HAP-1 (cell line): ENCODE measurements around the gene RPRD1B.

Source experiments
- DNase-seq, 2 experiments: peaks; one replicate each; pipeline ENCODE4 v3.0.0-alpha.2; 2016 to 2020; ENCODE audit warnings: low spot score in 2 of 2
- H3K27me3 ChIP-seq: fragments of 250-450 bp; sonication (Bioruptor Pico); 2 replicates; pipeline ENCODE4 v1.5.1; 2020; ENCODE audit warnings: low read depth, mild to moderate bottlenecking, moderate library complexity
- H3K36me3 ChIP-seq: fragments of 250-450 bp; sonication (Bioruptor Pico); replicated peaks from 2 replicates; pipeline ENCODE4 v1.5.1; 2020; ENCODE audit warnings: mild to moderate bottlenecking
- H3K4me1 ChIP-seq: fragments of 250-450 bp; sonication (Bioruptor Pico); 2 replicates; pipeline ENCODE4 v1.5.1; 2020; ENCODE audit warnings: mild to moderate bottlenecking
- H3K4me3 ChIP-seq: fragments of 250-450 bp; sonication (Bioruptor Pico); 2 replicates; pipeline ENCODE4 v1.5.1; 2020; ENCODE audit warnings: mild to moderate bottlenecking, moderate library complexity
- H3K9me3 ChIP-seq: fragments of 250-450 bp; sonication (Bioruptor Pico); 2 replicates; pipeline ENCODE4 v1.5.1; 2020; ENCODE audit warnings: mild to moderate bottlenecking, moderate library complexity
- in situ Hi-C: fragments of 300-500 bp; cut with MboI; formaldehyde crosslinking; loops from 3 replicates; pipeline ENCODE4 v1.14.3; 2020; ENCODE audit warnings: low sequenced_read_pairs, inconsistent platforms, mixed read lengths

The RPRD1B gene

DNA sequence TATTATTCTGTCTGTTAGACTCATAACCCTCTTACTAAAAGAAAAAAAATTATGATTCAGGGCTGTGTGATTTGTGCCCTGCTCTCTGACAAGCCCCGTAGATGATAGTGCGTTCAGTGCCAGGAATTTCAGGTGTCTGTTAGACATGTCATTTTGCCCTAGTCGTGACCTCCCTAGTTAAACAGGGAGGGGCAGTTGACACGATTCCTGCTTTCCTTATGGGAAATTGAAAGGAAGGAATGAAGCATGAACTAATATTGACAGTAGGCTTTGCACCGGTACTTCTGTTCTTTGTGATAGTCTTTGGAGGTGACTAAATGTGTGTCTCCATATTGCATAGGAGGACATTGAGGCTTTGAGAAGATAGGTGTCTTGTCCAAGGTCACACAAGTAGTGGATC, 26.3 kb downstream of the RPRD1B start:
- Histone ChIP-seq H3K4me1 (no peaks in the 10 kb centered on the region), H3K9me3 (peaks cover 3% of the 10 kb centered on the region; the same call in 1 of the 2 replicates), H3K36me3 (peaks cover 66% of the 10 kb centered on the region), H3K27me3 (no peaks in the 10 kb centered on the region), H3K4me3 (no peak overlapping the region)
- no peak for DNase-seq
- in situ Hi-C loops, result loop anchor here (5.0 to 25.0 kb wide), 3 partner anchors 102 to 355 kb away; partner anchors contain the start of gene TGM2

DNA sequence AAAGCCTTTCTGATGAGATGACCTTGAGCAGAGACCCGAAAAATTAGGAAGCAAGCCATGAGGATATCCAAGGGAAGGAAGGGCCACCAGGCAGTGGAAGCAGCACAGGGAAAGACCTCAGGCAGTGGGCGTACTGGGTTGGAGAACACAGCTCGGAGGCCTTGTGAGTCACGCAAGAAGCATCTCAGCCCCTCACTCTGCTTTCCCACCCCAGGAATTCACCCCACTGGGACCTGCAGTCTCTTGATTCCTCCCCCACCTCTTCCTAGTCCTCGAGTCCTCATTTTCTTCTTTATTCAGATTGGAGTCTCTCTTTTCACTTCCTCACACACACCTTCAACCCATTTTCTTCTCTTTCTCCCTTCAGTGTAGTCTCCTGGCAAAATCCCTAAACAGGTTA, 27.0 kb downstream of the RPRD1B start:
- H3K4me3 ChIP-seq, result no peak overlapping the region
- peaks cover 3% of the 10 kb centered on the region; the same call in 1 of the 2 replicates for H3K9me3 ChIP-seq
- no peaks in the 10 kb centered on the region for H3K4me1 ChIP-seq
- peaks cover 70% of the 10 kb centered on the region for H3K36me3 ChIP-seq
- in situ Hi-C loops, result loop anchor here (25.0 kb wide), 1 partner anchor 102 kb away; the partner anchor contains the start of gene TGM2
- no peaks in the 10 kb centered on the region for H3K27me3 ChIP-seq
- no peak for DNase-seq

DNA sequence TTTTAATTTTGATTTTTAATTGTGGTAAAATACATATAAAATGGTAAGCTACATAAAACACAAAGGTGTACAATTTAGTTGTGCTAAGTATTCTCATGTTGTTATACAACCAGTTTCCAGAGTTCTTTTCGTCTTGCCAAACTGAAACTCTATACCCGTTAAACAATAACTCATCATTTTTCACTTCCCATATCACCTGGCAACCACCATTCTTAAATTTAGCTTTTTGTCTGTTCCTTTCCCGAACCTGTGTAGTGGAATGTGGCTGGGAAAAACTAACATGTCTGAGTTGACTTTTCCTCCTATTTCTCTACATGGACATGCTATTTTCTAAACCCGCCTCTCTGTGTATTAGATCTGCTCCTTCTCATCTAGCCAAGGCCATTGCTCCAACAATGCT, 27.6 kb downstream of the RPRD1B start:
- Histone ChIP-seq H3K36me3 (peaks cover 76% of the 10 kb centered on the region), H3K4me1 (no peaks in the 10 kb centered on the region), H3K27me3 (no peaks in the 10 kb centered on the region), H3K9me3 (peaks cover 3% of the 10 kb centered on the region; the same call in 1 of the 2 replicates), H3K4me3 (no peak overlapping the region)
- in situ Hi-C loops, result loop anchor here (25.0 kb wide), 1 partner anchor 101 kb away; the partner anchor contains the start of gene TGM2
- no peak for DNase-seq

- in situ Hi-C loops, result loop anchor here (25.0 kb wide), 1 partner anchor 99 kb away; the partner anchor contains the start of gene TGM2
- Histone ChIP-seq H3K27me3 (no peaks in the 10 kb centered on the region), H3K4me3 (no peak overlapping the region), H3K36me3 (peaks cover 87% of the 10 kb centered on the region), H3K9me3 (peaks cover 2% of the 10 kb centered on the region; the same call in 1 of the 2 replicates), H3K4me1 (no peaks in the 10 kb centered on the region)
- no peak for DNase-seq
These were observed 29.3 kb downstream of the RPRD1B start for GRCh38 chr20:38062890-38063289.

- Histone ChIP-seq H3K27me3 (no peaks in the 10 kb centered on the region), H3K4me3 (no peak overlapping the region), H3K9me3 (no peaks in the 10 kb centered on the region), H3K4me1 (no peaks in the 10 kb centered on the region), H3K36me3 (peaks cover 87% of the 10 kb centered on the region)
- DNase-seq, result no peak
- in situ Hi-C loops, result loop anchor here (25.0 kb wide), 1 partner anchor 98 kb away; the partner anchor contains the start of gene TGM2
These were observed 30.5 kb downstream of the RPRD1B start for GRCh38 chr20:38063911-38064530.

- no peak for DNase-seq
- Histone ChIP-seq H3K36me3 (peaks cover 86% of the 10 kb centered on the region), H3K27me3 (no peaks in the 10 kb centered on the region), H3K9me3 (no peaks in the 10 kb centered on the region), H3K4me3 (no peak overlapping the region), H3K4me1 (no peaks in the 10 kb centered on the region)
- in situ Hi-C loops, result loop anchor here (25.0 kb wide), 1 partner anchor 96 kb away; the partner anchor contains the start of gene TGM2
These were observed 32.3 kb downstream of the RPRD1B start for GRCh38 chr20:38065764-38066375.

- Histone ChIP-seq H3K9me3 (no peaks in the 10 kb centered on the region), H3K36me3 (peaks cover 88% of the 10 kb centered on the region), H3K4me3 (no peak overlapping the region), H3K4me1 (no peaks in the 10 kb centered on the region), H3K27me3 (no peaks in the 10 kb centered on the region)
- no peak for DNase-seq
- in situ Hi-C loops, result loop anchor here (25.0 kb wide), 1 partner anchor 95 kb away; the partner anchor contains the start of gene TGM2
These were observed 33.6 kb downstream of the RPRD1B start for GRCh38 chr20:38066969-38067716.

GRCh38 chr20:38067717-38068365, 34.3 kb downstream of the RPRD1B start:
- DNase-seq, result no peak
- in situ Hi-C loops, result loop anchor here (25.0 kb wide), 1 partner anchor 94 kb away; the partner anchor contains the start of gene TGM2
- Histone ChIP-seq H3K9me3 (no peaks in the 10 kb centered on the region), H3K4me3 (no peak overlapping the region), H3K4me1 (no peaks in the 10 kb centered on the region), H3K36me3 (peaks cover 89% of the 10 kb centered on the region), H3K27me3 (no peaks in the 10 kb centered on the region)

DNA sequence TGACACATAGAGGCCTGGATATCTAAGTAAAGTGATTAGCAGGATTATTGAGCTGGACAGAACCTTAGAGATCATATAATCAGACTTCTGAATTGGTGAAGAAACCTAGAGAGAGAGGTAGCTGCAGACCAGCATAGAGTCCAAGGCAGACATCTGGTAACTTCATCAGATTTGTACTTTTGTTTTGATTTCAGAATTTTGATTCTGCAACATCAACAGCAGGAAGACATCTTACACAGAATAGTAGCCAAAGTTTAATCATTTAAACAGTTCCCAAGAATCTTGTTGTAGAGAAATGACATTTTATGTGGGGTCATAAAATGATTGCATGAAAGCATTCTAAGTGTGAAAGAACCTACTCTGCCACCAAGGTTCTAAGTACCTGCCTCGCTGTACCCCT, 39.4 kb downstream of the RPRD1B start:
- Histone ChIP-seq H3K4me1 (no peaks in the 10 kb centered on the region), H3K4me3 (no peak overlapping the region), H3K27me3 (no peaks in the 10 kb centered on the region), H3K9me3 (no peaks in the 10 kb centered on the region), H3K36me3 (peaks cover 64% of the 10 kb centered on the region)
- no peak for DNase-seq
- in situ Hi-C loops, result loop anchor here (25.0 kb wide), 1 partner anchor 89 kb away; the partner anchor contains the start of gene TGM2

GRCh38 chr20:38073307-38074071, 39.9 kb downstream of the RPRD1B start:
- Histone ChIP-seq H3K9me3 (no peaks in the 10 kb centered on the region), H3K36me3 (peaks cover 58% of the 10 kb centered on the region), H3K4me3 (no peak overlapping the region), H3K4me1 (no peaks in the 10 kb centered on the region), H3K27me3 (no peaks in the 10 kb centered on the region)
- in situ Hi-C loops, result loop anchor here (25.0 kb wide), 1 partner anchor 89 kb away; the partner anchor contains the start of gene TGM2
- peak; percentile 32 to 60 for DNase-seq

DNA sequence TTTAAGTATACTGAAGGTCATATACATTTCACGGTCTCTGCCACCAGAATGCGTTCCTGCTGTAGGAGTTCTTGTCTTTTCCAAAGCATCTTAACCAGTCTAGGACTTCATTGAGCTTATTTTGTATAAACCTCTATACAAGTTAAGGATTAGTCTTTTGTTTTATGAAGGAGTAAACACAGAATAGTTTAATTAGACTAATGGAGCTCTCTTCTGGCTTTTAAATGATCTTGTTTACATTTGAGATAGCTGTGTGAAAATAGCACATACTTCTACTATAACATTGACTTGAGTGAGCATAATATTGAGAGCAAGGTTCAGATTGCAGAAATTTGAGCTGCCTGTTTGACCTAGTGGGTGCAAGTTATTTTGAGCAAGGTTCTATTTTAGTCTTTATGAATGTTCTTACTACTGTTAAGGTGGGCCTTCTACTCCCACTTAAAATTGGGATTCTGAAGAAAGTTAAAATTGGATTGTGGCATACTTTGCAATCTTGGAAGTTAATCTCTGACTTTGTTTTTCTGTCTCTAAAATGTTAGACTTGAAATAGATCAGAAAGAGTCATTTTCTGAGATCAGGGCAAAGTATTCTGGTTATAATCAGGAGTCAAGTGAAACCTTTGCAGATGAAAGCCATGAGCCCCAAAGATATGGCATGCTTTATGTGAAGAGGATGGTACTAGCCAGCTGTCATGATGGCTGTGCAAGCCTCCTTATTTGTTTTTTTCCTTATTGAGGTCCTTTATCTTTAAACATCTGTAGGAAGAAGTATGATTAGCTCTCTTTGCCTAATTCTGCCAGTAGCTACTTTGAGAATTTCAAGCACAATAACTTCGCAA, 41.8 kb downstream of the RPRD1B start:
- DNase-seq, result no peak
- H3K4me3 ChIP-seq, result no peak overlapping the region
- no peaks in the 10 kb centered on the region for H3K27me3 ChIP-seq
- in situ Hi-C loops, result no loop called here
- 0 out of 2 replicates have a peak, but pooled peaks cover 4% of the 10 kb centered on the region for H3K9me3 ChIP-seq
- peaks cover 55% of the 10 kb centered on the region for H3K36me3 ChIP-seq
- H3K4me1 ChIP-seq, result no peaks in the 10 kb centered on the region

DNA sequence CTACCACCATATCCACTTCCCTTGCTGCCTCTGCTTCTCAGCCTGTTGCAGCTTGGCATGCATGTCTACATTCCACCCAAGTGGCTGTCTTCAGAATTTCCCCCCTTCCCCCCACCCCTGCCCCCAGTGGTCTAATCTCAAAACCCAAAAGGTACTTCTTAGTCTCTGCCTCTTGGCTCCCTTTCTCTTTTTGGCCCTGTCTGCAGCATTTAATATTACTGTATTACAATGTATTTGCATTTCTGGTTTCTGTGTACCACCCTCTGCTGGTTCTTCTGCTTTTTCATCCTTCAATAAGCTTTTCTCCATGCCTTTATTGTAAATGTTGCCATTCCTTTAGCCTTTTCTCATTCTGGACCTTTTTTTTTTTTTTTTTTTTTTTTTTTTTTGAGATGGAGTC, 43.0 kb downstream of the RPRD1B start:
- Histone ChIP-seq H3K36me3 (peaks cover 44% of the 10 kb centered on the region), H3K9me3 (0 out of 2 replicates have a peak, but pooled peaks cover 4% of the 10 kb centered on the region), H3K4me1 (no peaks in the 10 kb centered on the region), H3K4me3 (no peak overlapping the region), H3K27me3 (no peaks in the 10 kb centered on the region)
- in situ Hi-C loops, result no loop called here
- no peak for DNase-seq
